Right lobe of liver (tissue), 6 donors: ENCODE results near the gene SMAD4. TPM values are rescaled to one million over a fixed set of nuclear protein-coding genes. Genes with fewer than 3 reads are reported as not detected.

Source experiments
- ATAC-seq, 4 donors: fragments of 200-7000 bp; cut with Tn5 transposase; one replicate each; pipeline ENCODE4 v1.9.1; 2020; ENCODE audit warnings: mild to moderate bottlenecking in 4 of 4, moderate library complexity in 4 of 4
- DNase-seq, 3 donors: peaks; one replicate each; pipeline ENCODE4 v3.0.0-alpha.2; 2020
- H3K27ac ChIP-seq, 3 donors: fragments of 200-600 bp; one replicate each; pipeline ENCODE4 v1.8.0; 2022
- H3K27me3 ChIP-seq, 2 donors: fragments of 200-600 bp; one replicate each; pipeline ENCODE4 v1.8.0; 2022
- H3K36me3 ChIP-seq, 4 donors: fragments of 200-600 bp; sonication (generic) in 1 of 4; one replicate each; pipeline versions ENCODE4 v1.5.1 to v1.8.0; 2017 to 2022; ENCODE audit warnings: control low read depth in 1 of 4
- H3K4me1 ChIP-seq, 4 donors: fragments of 200-600 bp; sonication (generic) in 1 of 4; one replicate each; pipeline versions ENCODE4 v1.5.1 to v1.8.0; 2017 to 2022; ENCODE audit warnings: control low read depth in 1 of 4
- H3K4me3 ChIP-seq, 3 donors: fragments of 200-600 bp; one replicate each; pipeline ENCODE4 v1.8.0; 2022
- H3K9me3 ChIP-seq, 4 donors: fragments of 200-600 bp; sonication (generic) in 1 of 4; one replicate each; pipeline versions ENCODE4 v1.5.1 to v1.8.0; 2017 to 2022; ENCODE audit warnings: control low read depth in 1 of 4
- CTCF ChIP-seq, 4 donors: fragments of 200-600 bp in 3 of 4; fragments of 450-650 bp in 1 of 4; IDR thresholded peaks; one replicate each; pipeline versions ENCODE4 v1.5.1 to v1.8.0; 2016 to 2022; ENCODE audit warnings: antibody characterized with exemption in 4 of 4, mild to moderate bottlenecking in 2 of 4
- POLR2A ChIP-seq: fragments of 450-650 bp; IDR thresholded peaks from one replicate; pipeline ENCODE4 v1.6.1; 2017; ENCODE audit warnings: antibody characterized with exemption, mild to moderate bottlenecking
- WGBS: methylation state at CpG from one replicate; pipeline ENCODE4 v1.1.6; 2018; ENCODE audit warnings: low coverage, low lambda C conversion rate; ENCODE audit not compliant: insufficient coverage; ENCODE audit errors: missing lambda C conversion rate; 5-methylcytosine and 5-hydroxymethylcytosine counted together
- intact Hi-C, 2 donors: fragments of 100-400 bp; cut with DNase I; formaldehyde crosslinking; loops; one replicate each; pipeline versions ENCODE4 v1.11.2 to v1.14.1; 2022
- total RNA-seq, 6 experiments: library from RNA; depleted of rRNA in 2 of 6; stranded (reverse); fragments of >200 nt in 2 of 6; fragmentation: NEBNext Ultra II Directional in 3 of 6; extraction: Animal tissue kit (Norgen Biotek cat#: 25700) in 3 of 6; gene quantifications; one replicate each; pipeline versions ENCODE4 v1.1.0 to v1.2.4, GENCODE V29; 2016 to 2023
- donor health status: DM: no; HTN: yes; CAD: no.
- donor health status: DM: no; HTN: no; CAD: no.
- donor health status: DM: no; HTN: no; CAD: no.
- donor health status: DM: no; HTN: yes; CAD: no.
- donor health status: DM: no; HTN: yes; CAD: no.

Gene SMAD4
- total RNA-seq, 6 experiments from 2014 or later = 40.8 to 71.9 (median 56.6) TPM

- no peak for TF ChIP-seq POLR2A
- TF ChIP-seq CTCF (IDR thresholded peaks at IDR 0.05) = no peak
- ATAC-seq = peak in 3 of 4 donors; percentile 31 to 74 (median 37)
- H3K27me3 ChIP-seq = no peaks in the 10 kb centered on the region
- H3K36me3 ChIP-seq = peaks cover 0 to 57% (median 6%) of the 10 kb centered on the region in 4 donors
- H3K27ac ChIP-seq = no peak overlapping the region
- H3K9me3 ChIP-seq = no peaks in the 10 kb centered on the region
- intact Hi-C loops = no loop called here
- DNase-seq = no peak
- peaks cover 0 to 7% (median 0%) of the 10 kb centered on the region in 4 donors for H3K4me1 ChIP-seq
- no peak overlapping the region for H3K4me3 ChIP-seq
These were observed 23.8 kb downstream of the SMAD4 start for GRCh38 chr18:51053814-51054213.

GRCh38 chr18:51054764-51055163, 24.8 kb downstream of the SMAD4 start:
- H3K36me3 ChIP-seq = peaks cover 3 to 58% (median 12%) of the 10 kb centered on the region in 4 donors
- DNase-seq (no peak), ATAC-seq (no peak)
- H3K27me3 ChIP-seq = no peaks in the 10 kb centered on the region
- intact Hi-C loops = no loop called here
- WGBS = 100% methylated on average over 3 of the region's 3 CpGs
- no peak overlapping the region for H3K4me3 ChIP-seq
- no peak for TF ChIP-seq CTCF (IDR thresholded peaks at IDR 0.05)
- no peak for TF ChIP-seq POLR2A
- H3K4me1 ChIP-seq = peaks cover 0 to 7% (median 0%) of the 10 kb centered on the region in 4 donors
- H3K9me3 ChIP-seq = no peaks in the 10 kb centered on the region
- H3K27ac ChIP-seq = no peak overlapping the region

- 62% methylated on average over 3 of the region's 3 CpGs for WGBS
- H3K27me3 ChIP-seq = no peaks in the 10 kb centered on the region
- no peak for DNase-seq
- intact Hi-C loops = no loop called here
- H3K27ac ChIP-seq = no peak overlapping the region
- ATAC-seq = no peak
- no peak for TF ChIP-seq CTCF (IDR thresholded peaks at IDR 0.05)
- TF ChIP-seq POLR2A = no peak
- no peak overlapping the region for H3K4me3 ChIP-seq
- no peaks in the 10 kb centered on the region for H3K4me1 ChIP-seq
- peaks cover 3 to 54% (median 17%) of the 10 kb centered on the region in 4 donors for H3K36me3 ChIP-seq
- H3K9me3 ChIP-seq = no peaks in the 10 kb centered on the region
These were observed 30.0 kb downstream of the SMAD4 start for GRCh38 chr18:51059969-51060368.

GRCh38 chr18:51064256-51064655, 34.2 kb downstream of the SMAD4 start:
- no peak overlapping the region for H3K4me3 ChIP-seq
- H3K27ac ChIP-seq = no peak overlapping the region
- H3K9me3 ChIP-seq = no peaks in the 10 kb centered on the region
- ATAC-seq (no peak), DNase-seq (no peak)
- TF ChIP-seq CTCF (IDR thresholded peaks at IDR 0.05) = no peak
- no peak for TF ChIP-seq POLR2A
- H3K27me3 ChIP-seq = no peaks in the 10 kb centered on the region
- intact Hi-C loops = no loop called here
- H3K4me1 ChIP-seq = no peaks in the 10 kb centered on the region
- peaks cover 2 to 62% (median 18%) of the 10 kb centered on the region in 4 donors for H3K36me3 ChIP-seq

- ATAC-seq = no peak
- H3K36me3 ChIP-seq = peaks cover 0 to 47% (median 14%) of the 10 kb centered on the region in 4 donors
These were observed 36.3 kb downstream of the SMAD4 start for GRCh38 chr18:51066273-51066672.

More at GRCh38 chr18:51066273-51066672, 36.3 kb downstream of the SMAD4 start:
- no peak overlapping the region for H3K27ac ChIP-seq
- 89% methylated on average over 3 of the region's 4 CpGs for WGBS
- DNase-seq = no peak
- H3K9me3 ChIP-seq = no peaks in the 10 kb centered on the region
- no peak overlapping the region for H3K4me3 ChIP-seq
- no peak for TF ChIP-seq CTCF (IDR thresholded peaks at IDR 0.05)
- TF ChIP-seq POLR2A = no peak
- intact Hi-C loops = no loop called here
- no peaks in the 10 kb centered on the region for H3K27me3 ChIP-seq
- no peaks in the 10 kb centered on the region for H3K4me1 ChIP-seq
